Neutrophil (primary cell): Measurements from ENCODE around the gene KCTD16.

ENCODE experiments used
- H3K27ac ChIP-seq: fragments of 200-600 bp; sonication (generic); 2 replicates; pipeline ENCODE4 v1.5.1; 2016; ENCODE audit warnings: mild to moderate bottlenecking, moderate library complexity
- H3K27me3 ChIP-seq: fragments of 200-600 bp; sonication (generic); 2 replicates; pipeline ENCODE4 v1.6.0; 2016; ENCODE audit warnings: mild to moderate bottlenecking
- H3K36me3 ChIP-seq: fragments of 200-600 bp; sonication (generic); 2 replicates; pipeline ENCODE4 v1.5.1; 2017
- H3K4me1 ChIP-seq, 2 experiments: fragments of 200-600 bp in 1 of 2; sonication (generic) in 1 of 2; 1 replicate in 1 of 2; 2 replicates in 1 of 2; pipeline versions ENCODE4 v1.5.1 to v1.6.1; 2013 to 2016; ENCODE audit warnings: low read depth in 1 of 2, low read length in 1 of 2, mild to moderate bottlenecking in 1 of 2, moderate library complexity in 1 of 2; ENCODE audit not compliant: control insufficient read depth in 1 of 2, insufficient read depth in 1 of 2
- H3K4me3 ChIP-seq, 2 experiments: fragments of 200-600 bp in 1 of 2; sonication (generic) in 1 of 2; 1 replicate in 1 of 2; 2 replicates in 1 of 2; pipeline ENCODE4 v1.5.1; 2013 to 2016; ENCODE audit warnings: low read depth in 1 of 2, low read length in 1 of 2, mild to moderate bottlenecking in 1 of 2, moderate library complexity in 1 of 2
- H3K9me3 ChIP-seq: fragments of 200-600 bp; sonication (generic); 2 replicates; pipeline ENCODE4 v1.5.1; 2016
- CTCF ChIP-seq: fragments of 200-600 bp; sonication (generic); IDR thresholded peaks from 2 replicates; pipeline ENCODE4 v1.5.1; 2016; ENCODE audit warnings: antibody characterized with exemption

KCTD16 gene

GRCh38 chr5:144248015-144248414, 77.3 kb downstream of the KCTD16 start:
- no peaks in the 10 kb centered on the region for H3K36me3 ChIP-seq
- no peaks in the 10 kb centered on the region for H3K4me1 ChIP-seq
- no peak for TF ChIP-seq CTCF
- no peaks in the 10 kb centered on the region for H3K27me3 ChIP-seq
- H3K4me3 ChIP-seq: no peak overlapping the region
- no peak overlapping the region for H3K27ac ChIP-seq
- H3K9me3 ChIP-seq: no peaks in the 10 kb centered on the region

GRCh38 chr5:144249755-144250464, 79.2 kb downstream of the KCTD16 start:
- H3K9me3 ChIP-seq: no peaks in the 10 kb centered on the region
- no peaks in the 10 kb centered on the region for H3K27me3 ChIP-seq
- no peak overlapping the region for H3K27ac ChIP-seq
- H3K4me3 ChIP-seq: no peak overlapping the region
- no peaks in the 10 kb centered on the region for H3K36me3 ChIP-seq
- no peaks in the 10 kb centered on the region for H3K4me1 ChIP-seq
- no peak for TF ChIP-seq CTCF

GRCh38 chr5:144254552-144254951, 83.9 kb downstream of the KCTD16 start:
- Histone ChIP-seq H3K4me1 (no peaks in the 10 kb centered on the region), H3K4me3 (no peak overlapping the region), H3K27ac (no peak overlapping the region), H3K36me3 (no peaks in the 10 kb centered on the region), H3K27me3 (no peaks in the 10 kb centered on the region), H3K9me3 (no peaks in the 10 kb centered on the region)
- no peak for TF ChIP-seq CTCF

- Histone ChIP-seq H3K27me3 (no peaks in the 10 kb centered on the region), H3K36me3 (no peaks in the 10 kb centered on the region), H3K27ac (no peak overlapping the region), H3K4me1 (no peaks in the 10 kb centered on the region), H3K4me3 (no peak overlapping the region), H3K9me3 (no peaks in the 10 kb centered on the region)
- TF ChIP-seq CTCF: no peak
These were observed 89.4 kb downstream of the KCTD16 start for GRCh38 chr5:144260121-144260520.

GRCh38 chr5:144265643-144266247, 95.1 kb downstream of the KCTD16 start:
- no peaks in the 10 kb centered on the region for H3K36me3 ChIP-seq
- H3K4me3 ChIP-seq: no peak overlapping the region
- no peaks in the 10 kb centered on the region for H3K9me3 ChIP-seq
- H3K4me1 ChIP-seq: no peaks in the 10 kb centered on the region
- no peaks in the 10 kb centered on the region for H3K27me3 ChIP-seq
- TF ChIP-seq CTCF: no peak
- H3K27ac ChIP-seq: no peak overlapping the region
